RWPE2 (cell line): Measurements from ENCODE around the gene STOML1.

Experiments
- ATAC-seq: fragments of 200-7000 bp; cut with Tn5 transposase; 3 replicates; pipeline ENCODE4 v1.9.1; 2021; ENCODE audit warnings: low read depth
- DNase-seq: peaks from one replicate; pipeline ENCODE4 v3.0.0-alpha.2; 2020; ENCODE audit warnings: low spot score
- H3K27ac ChIP-seq: fragments of 450-650 bp; 2 replicates; pipeline ENCODE4 v1.5.1; 2017; ENCODE audit warnings: mild to moderate bottlenecking; ENCODE audit not compliant: poor library complexity, severe bottlenecking
- H3K27me3 ChIP-seq: fragments of 250-450 bp; sonication (Bioruptor Pico); 2 replicates; pipeline ENCODE4 v1.5.1; 2021; ENCODE audit warnings: mild to moderate bottlenecking, moderate library complexity; ENCODE audit not compliant: insufficient read depth, poor library complexity, severe bottlenecking
- H3K36me3 ChIP-seq: fragments of 250-450 bp; sonication (Bioruptor Pico); 2 replicates; pipeline ENCODE4 v1.5.1; 2020; ENCODE audit warnings: low read depth, mild to moderate bottlenecking, moderate library complexity
- H3K4me1 ChIP-seq: fragments of 250-450 bp; sonication (Bioruptor Pico); 2 replicates; pipeline ENCODE4 v1.5.1; 2021; ENCODE audit warnings: mild to moderate bottlenecking, moderate library complexity; ENCODE audit not compliant: insufficient read depth, poor library complexity, severe bottlenecking
- H3K4me3 ChIP-seq: fragments of 250-450 bp; sonication (Bioruptor Pico); 2 replicates; pipeline ENCODE4 v1.5.1; 2021; ENCODE audit warnings: mild to moderate bottlenecking, moderate library complexity; ENCODE audit not compliant: severe bottlenecking
- H3K9me3 ChIP-seq: fragments of 250-450 bp; sonication (Bioruptor Pico); 2 replicates; pipeline ENCODE4 v1.5.1; 2021; ENCODE audit warnings: mild to moderate bottlenecking, moderate library complexity; ENCODE audit not compliant: severe bottlenecking
- TF ChIP-seq, protein P1 (sequence below): fragments of 450-650 bp; IDR thresholded peaks from one replicate; pipeline ENCODE4 v1.5.1; 2017; ENCODE audit warnings: mild to moderate bottlenecking, moderate library complexity; ENCODE audit not compliant: poor library complexity, severe bottlenecking

STOML1 gene

GRCh38 chr15:74025436-74025835 is 33.3 kb upstream of the STOML1 start:
- TF ChIP-seq, protein P1, sequence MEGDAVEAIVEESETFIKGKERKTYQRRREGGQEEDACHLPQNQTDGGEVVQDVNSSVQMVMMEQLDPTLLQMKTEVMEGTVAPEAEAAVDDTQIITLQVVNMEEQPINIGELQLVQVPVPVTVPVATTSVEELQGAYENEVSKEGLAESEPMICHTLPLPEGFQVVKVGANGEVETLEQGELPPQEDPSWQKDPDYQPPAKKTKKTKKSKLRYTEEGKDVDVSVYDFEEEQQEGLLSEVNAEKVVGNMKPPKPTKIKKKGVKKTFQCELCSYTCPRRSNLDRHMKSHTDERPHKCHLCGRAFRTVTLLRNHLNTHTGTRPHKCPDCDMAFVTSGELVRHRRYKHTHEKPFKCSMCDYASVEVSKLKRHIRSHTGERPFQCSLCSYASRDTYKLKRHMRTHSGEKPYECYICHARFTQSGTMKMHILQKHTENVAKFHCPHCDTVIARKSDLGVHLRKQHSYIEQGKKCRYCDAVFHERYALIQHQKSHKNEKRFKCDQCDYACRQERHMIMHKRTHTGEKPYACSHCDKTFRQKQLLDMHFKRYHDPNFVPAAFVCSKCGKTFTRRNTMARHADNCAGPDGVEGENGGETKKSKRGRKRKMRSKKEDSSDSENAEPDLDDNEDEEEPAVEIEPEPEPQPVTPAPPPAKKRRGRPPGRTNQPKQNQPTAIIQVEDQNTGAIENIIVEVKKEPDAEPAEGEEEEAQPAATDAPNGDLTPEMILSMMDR = no peak
- H3K4me1 ChIP-seq = no peaks in the 10 kb centered on the region
- peaks cover 80% of the 10 kb centered on the region for H3K36me3 ChIP-seq
- no peak overlapping the region for H3K27ac ChIP-seq
- no peaks in the 10 kb centered on the region for H3K9me3 ChIP-seq
- no peak for DNase-seq
- no peaks in the 10 kb centered on the region for H3K27me3 ChIP-seq
- ATAC-seq = no peak
- H3K4me3 ChIP-seq = no peak overlapping the region

- Histone ChIP-seq H3K9me3 (no peaks in the 10 kb centered on the region), H3K4me3 (no peak overlapping the region), H3K4me1 (no peaks in the 10 kb centered on the region), H3K27ac (no peak overlapping the region), H3K36me3 (peaks cover 82% of the 10 kb centered on the region), H3K27me3 (no peaks in the 10 kb centered on the region)
- no peak for DNase-seq
- TF ChIP-seq, protein P1 = no peak
- ATAC-seq = no peak
Measured at GRCh38 chr15:74024687-74025086, 32.6 kb upstream of the STOML1 start.

- TF ChIP-seq, protein P1 = no peak
- Histone ChIP-seq H3K9me3 (no peaks in the 10 kb centered on the region), H3K27me3 (no peaks in the 10 kb centered on the region), H3K27ac (no peak overlapping the region), H3K4me3 (no peak overlapping the region), H3K4me1 (no peaks in the 10 kb centered on the region), H3K36me3 (peaks cover 74% of the 10 kb centered on the region)
- no peak for DNase-seq
- ATAC-seq = no peak
Measured at GRCh38 chr15:74022706-74023470, 30.8 kb upstream of the STOML1 start.

DNA sequence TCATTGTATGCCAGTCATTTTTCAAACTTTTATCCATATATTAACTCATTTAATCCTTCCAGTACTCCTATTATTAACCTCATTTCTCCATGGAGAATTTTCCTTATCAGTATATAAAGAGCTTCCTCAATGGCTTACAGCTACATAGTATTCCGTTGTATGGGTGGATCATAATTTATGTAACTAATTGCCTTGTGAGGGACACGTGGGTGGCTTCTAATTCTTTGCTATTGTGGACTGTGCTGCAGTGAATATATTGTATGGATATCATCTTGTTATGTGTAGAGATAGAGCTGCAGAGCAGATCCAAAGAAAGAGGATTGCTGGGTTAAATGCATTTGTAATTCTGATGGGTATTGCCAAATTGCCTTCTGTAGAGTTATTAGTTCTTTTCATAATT is 27.6 kb upstream of the STOML1 start:
- TF ChIP-seq, protein P1 = no peak
- H3K9me3 ChIP-seq = no peaks in the 10 kb centered on the region
- H3K36me3 ChIP-seq = peaks cover 51% of the 10 kb centered on the region

GRCh38 chr15:74013374-74013894 is 21.3 kb upstream of the STOML1 start:
- Histone ChIP-seq H3K27ac (no peak overlapping the region), H3K27me3 (no peaks in the 10 kb centered on the region), H3K9me3 (no peaks in the 10 kb centered on the region), H3K4me1 (no peaks in the 10 kb centered on the region), H3K4me3 (no peak overlapping the region), H3K36me3 (peaks cover 28% of the 10 kb centered on the region)
- DNase-seq = no peak
- no peak for ATAC-seq
- TF ChIP-seq, protein P1 = no peak

More for the DNA sequence above, 27.6 kb upstream of the STOML1 start:
- Histone ChIP-seq H3K27ac (no peak overlapping the region), H3K27me3 (no peaks in the 10 kb centered on the region), H3K4me1 (no peaks in the 10 kb centered on the region), H3K4me3 (no peak overlapping the region)
- ATAC-seq = no peak
- no peak for DNase-seq
